Measurements from ENCODE around the gene C1orf115. TPM values are rescaled to one million over a fixed set of nuclear protein-coding genes. Genes with fewer than 3 reads are reported as not detected.
"Not testable (repeated sequence)": the region's sequence is repeated elsewhere in the genome, so short reads cannot be mapped to it uniquely, and the experiment has no call there.

Gene C1orf115
- total RNA-seq, 1 donor from 2014 or later = 1.7 TPM

GRCh38 chr1:220680085-220680687 is 10.0 kb upstream of the C1orf115 start:
- TF ChIP-seq, protein P1, sequence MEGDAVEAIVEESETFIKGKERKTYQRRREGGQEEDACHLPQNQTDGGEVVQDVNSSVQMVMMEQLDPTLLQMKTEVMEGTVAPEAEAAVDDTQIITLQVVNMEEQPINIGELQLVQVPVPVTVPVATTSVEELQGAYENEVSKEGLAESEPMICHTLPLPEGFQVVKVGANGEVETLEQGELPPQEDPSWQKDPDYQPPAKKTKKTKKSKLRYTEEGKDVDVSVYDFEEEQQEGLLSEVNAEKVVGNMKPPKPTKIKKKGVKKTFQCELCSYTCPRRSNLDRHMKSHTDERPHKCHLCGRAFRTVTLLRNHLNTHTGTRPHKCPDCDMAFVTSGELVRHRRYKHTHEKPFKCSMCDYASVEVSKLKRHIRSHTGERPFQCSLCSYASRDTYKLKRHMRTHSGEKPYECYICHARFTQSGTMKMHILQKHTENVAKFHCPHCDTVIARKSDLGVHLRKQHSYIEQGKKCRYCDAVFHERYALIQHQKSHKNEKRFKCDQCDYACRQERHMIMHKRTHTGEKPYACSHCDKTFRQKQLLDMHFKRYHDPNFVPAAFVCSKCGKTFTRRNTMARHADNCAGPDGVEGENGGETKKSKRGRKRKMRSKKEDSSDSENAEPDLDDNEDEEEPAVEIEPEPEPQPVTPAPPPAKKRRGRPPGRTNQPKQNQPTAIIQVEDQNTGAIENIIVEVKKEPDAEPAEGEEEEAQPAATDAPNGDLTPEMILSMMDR (IDR thresholded peaks at IDR 0.05; ENCODE audit: unreplicated experiment) = peak; percentile 78
- H3K4me3 Mint-ChIP-seq = no peak overlapping the region
- H3K27me3 Mint-ChIP-seq (ENCODE audit: low read depth) = no peaks in the 10 kb centered on the region
- no peak overlapping the region for H3K27ac Mint-ChIP-seq
- H3K4me1 Mint-ChIP-seq = no peaks in the 10 kb centered on the region
- H3K36me3 Mint-ChIP-seq = no peaks in the 10 kb centered on the region
- no peak for DNase-seq (ENCODE audit: low spot score in 2 of 2, unreplicated experiment in 2 of 2)
- H3K9me3 Mint-ChIP-seq = no peaks in the 10 kb centered on the region

DNA sequence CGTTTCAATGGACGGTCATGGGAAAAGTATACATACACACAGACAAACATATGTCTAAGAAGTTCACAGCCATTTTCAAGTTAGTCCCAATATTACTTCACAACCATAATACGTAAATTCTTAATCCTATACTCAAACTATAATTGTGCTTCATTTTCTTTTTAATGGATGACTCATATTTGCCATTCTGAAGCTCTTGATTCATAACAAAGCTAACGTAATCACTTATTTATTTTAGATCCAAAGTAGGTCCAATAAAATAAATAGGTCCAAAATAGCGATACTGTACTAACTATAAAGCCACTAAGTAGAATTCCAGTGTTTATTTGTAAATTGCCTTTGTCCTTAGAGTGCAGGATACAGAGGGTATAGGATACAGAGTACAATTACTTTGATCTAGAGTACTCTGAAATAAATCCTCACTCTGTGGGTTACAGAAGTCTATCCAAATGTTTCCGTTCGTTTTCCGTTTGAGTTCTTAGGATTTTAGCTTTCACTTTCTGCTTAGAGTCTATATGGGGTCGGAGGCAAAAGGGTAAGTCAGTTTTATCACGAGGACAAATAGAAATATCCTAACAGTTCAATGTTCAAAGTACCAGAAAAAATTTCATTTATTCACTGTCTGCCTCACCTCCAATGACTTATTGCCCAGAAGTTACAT is 8.8 kb upstream of the C1orf115 start:
- TF ChIP-seq, protein P1 (IDR thresholded peaks at IDR 0.05; ENCODE audit: unreplicated experiment) = no peak
- Mint-ChIP-seq H3K4me1 (no peaks in the 10 kb centered on the region), H3K36me3 (no peaks in the 10 kb centered on the region), H3K4me3 (no peak overlapping the region), H3K9me3 (no peaks in the 10 kb centered on the region), H3K27ac (no peak overlapping the region), H3K27me3 (ENCODE audit: low read depth) (no peaks in the 10 kb centered on the region)
- no peak for DNase-seq (ENCODE audit: low spot score in 2 of 2, unreplicated experiment in 2 of 2)

GRCh38 chr1:220682901-220683576 is 7.1 kb upstream of the C1orf115 start:
- Mint-ChIP-seq H3K36me3 (no peaks in the 10 kb centered on the region), H3K9me3 (no peaks in the 10 kb centered on the region), H3K27me3 (ENCODE audit: low read depth) (peaks cover 1% of the 10 kb centered on the region), H3K27ac (no peak overlapping the region), H3K4me3 (no peak overlapping the region), H3K4me1 (no peaks in the 10 kb centered on the region)
- TF ChIP-seq, protein P1 (IDR thresholded peaks at IDR 0.05; ENCODE audit: unreplicated experiment) = no peak
- no peak for DNase-seq (ENCODE audit: low spot score in 2 of 2, unreplicated experiment in 2 of 2)

DNA sequence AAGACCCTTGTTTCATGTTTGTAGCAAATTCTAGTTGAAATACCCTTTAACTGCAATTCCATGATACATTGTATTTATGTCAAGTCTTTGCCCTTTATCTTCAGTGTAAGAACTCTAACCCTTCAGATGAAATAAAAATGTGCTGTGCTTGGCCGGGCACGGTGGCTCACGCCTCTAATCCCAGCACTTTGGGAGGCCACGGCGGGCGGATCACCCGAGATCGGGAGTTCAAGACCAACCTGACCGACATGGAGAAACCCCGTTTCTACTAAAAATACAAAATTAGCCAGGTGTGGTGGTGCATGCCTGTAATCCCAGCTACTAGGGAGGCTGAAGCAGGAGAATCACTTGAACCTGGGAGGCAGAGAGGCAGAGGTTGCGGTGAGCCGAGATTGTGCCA is 6.4 kb upstream of the C1orf115 start:
- not testable (repeated sequence) for H3K9me3 Mint-ChIP-seq; H3K4me3 Mint-ChIP-seq; H3K4me1 Mint-ChIP-seq; DNase-seq (ENCODE audit: low spot score in 2 of 2, unreplicated experiment in 2 of 2); H3K27ac Mint-ChIP-seq; H3K27me3 Mint-ChIP-seq (ENCODE audit: low read depth); H3K36me3 Mint-ChIP-seq

GRCh38 chr1:220684890-220685289 is 5.3 kb upstream of the C1orf115 start:
- H3K4me3 Mint-ChIP-seq = no peak overlapping the region
- TF ChIP-seq, protein P1 (IDR thresholded peaks at IDR 0.05; ENCODE audit: unreplicated experiment) = no peak
- H3K36me3 Mint-ChIP-seq = no peaks in the 10 kb centered on the region
- H3K4me1 Mint-ChIP-seq = peaks cover 3% of the 10 kb centered on the region
- no peaks in the 10 kb centered on the region for H3K9me3 Mint-ChIP-seq
- no peak overlapping the region for H3K27ac Mint-ChIP-seq
- no peak for DNase-seq (ENCODE audit: low spot score in 2 of 2, unreplicated experiment in 2 of 2)
- peaks cover 5% of the 10 kb centered on the region for H3K27me3 Mint-ChIP-seq (ENCODE audit: low read depth)

DNA sequence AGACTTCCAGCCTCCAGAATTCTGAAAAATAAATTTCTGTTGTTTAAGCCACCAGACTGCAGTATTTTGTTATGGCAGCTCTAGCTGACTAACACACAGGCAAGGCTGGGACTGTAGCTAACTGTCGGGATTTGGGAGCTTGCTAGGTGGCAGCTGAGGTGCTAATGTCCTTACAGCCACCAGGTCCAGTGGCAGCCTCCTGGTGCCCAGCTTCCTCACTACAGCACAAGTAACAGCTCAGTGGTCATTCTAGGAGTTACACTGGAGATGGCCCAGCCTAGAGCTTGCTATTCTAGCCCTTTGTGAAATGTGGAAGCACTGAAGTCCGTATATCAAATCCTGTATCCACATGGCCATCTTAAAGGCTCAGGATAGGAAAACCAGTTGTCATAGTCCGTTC is 4.3 kb upstream of the C1orf115 start:
- Mint-ChIP-seq H3K4me3 (no peak overlapping the region), H3K4me1 (peaks cover 4% of the 10 kb centered on the region), H3K36me3 (no peaks in the 10 kb centered on the region), H3K27me3 (ENCODE audit: low read depth) (peaks cover 12% of the 10 kb centered on the region), H3K9me3 (no peaks in the 10 kb centered on the region), H3K27ac (no peak overlapping the region)
- no peak for DNase-seq (ENCODE audit: low spot score in 2 of 2, unreplicated experiment in 2 of 2)
- TF ChIP-seq, protein P1 (IDR thresholded peaks at IDR 0.05; ENCODE audit: unreplicated experiment) = no peak
